ENCODE data around the gene DHX30. TPM values are rescaled to one million over a fixed set of nuclear protein-coding genes. Genes with fewer than 3 reads are reported as not detected.

Gene DHX30
- total and polyA plus RNA-seq, 9 of the 15 experiments (the other 6 are each of a cell fraction or from before 2014, with no cell fraction given), result 12.3 to 158 (median 79.0) TPM

DNA sequence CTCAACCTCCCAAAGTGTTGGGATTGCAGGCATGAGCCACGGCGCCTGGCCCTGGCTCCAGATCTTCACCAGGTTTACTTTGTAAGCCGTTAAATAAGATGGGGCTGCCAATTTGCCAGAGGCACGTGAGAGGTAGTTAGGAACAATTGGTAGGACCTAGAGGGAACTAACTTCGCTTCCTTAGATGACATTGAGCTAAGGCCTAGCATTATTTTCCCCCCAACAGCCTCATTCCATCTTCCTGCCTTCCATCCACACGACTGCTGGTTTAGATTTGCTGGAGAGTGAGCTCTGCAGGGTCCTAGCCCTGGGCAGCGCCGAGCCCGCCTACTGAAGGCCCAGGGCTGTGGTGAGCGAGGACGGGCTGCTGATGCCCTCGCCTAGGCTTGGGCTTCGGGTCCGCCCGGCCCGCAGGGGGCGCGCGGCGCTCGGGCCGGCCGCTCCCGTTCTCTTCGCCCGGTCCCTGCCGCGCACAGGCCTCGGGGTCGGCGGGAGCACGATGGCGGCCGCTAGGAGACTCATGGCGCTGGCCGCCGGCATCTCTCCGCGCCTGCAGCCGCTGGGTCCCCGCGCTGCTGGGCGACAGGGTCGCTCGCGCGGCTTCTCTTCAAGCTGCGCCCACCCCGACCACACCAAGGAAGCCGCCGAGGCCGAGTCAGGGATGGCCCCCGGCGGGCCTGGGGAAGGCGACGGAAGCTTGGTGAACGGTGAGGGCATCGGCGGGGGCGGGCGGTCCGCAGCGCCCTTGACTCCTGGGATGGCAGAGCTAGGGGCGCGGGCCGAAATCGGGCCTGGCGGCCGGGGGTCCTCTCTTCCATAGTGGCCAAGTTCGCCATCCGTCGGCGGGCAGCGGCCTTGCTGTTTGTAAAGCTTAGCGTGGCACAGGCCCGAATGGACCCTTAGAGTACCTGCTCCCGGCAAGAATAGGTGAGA is 21.9 kb downstream of the DHX30 start (continued):
- 0 out of 2 replicates have a peak, but pooled peaks have one; percentile 38 for TF ChIP-seq ZNF12 (CRISPR knock-in tag; IDR thresholded peaks at IDR 0.05)
- TF ChIP-seq ZNF408 (CRISPR knock-in tag; IDR thresholded peaks at IDR 0.05; ENCODE audit: low read depth), result no peak
- TF ChIP-seq E2F3 (CRISPR knock-in tag; IDR thresholded peaks at IDR 0.05), result 0 out of 2 replicates have a peak, but pooled peaks have one; percentile 23
- TF ChIP-seq HMG20A (CRISPR knock-in tag; conservative IDR thresholded peaks at IDR 0.05), result no peak
- no peak for TF ChIP-seq TAF15 (IDR thresholded peaks at IDR 0.05; ENCODE audit: low read depth, low read length)
- 0 out of 2 replicates have a peak, but pooled peaks have one; percentile 22 for TF ChIP-seq ZNF143 (CRISPR knock-in tag; IDR thresholded peaks at IDR 0.05)
- no peak for TF ChIP-seq ZNF165 (CRISPR knock-in tag; IDR thresholded peaks at IDR 0.05; ENCODE audit: borderline replicate concordance)
- TF ChIP-seq RB1 (IDR thresholded peaks at IDR 0.05; ENCODE audit: low read depth), result peak; percentile 99
- no peak; the same call in 1 of the 2 replicates for TF ChIP-seq DPF2 (IDR thresholded peaks at IDR 0.05)
- TF ChIP-seq ZNF212 (CRISPR knock-in tag; IDR thresholded peaks at IDR 0.05), result no peak; the same call in 1 of the 2 replicates
- TF ChIP-seq, protein P1, sequence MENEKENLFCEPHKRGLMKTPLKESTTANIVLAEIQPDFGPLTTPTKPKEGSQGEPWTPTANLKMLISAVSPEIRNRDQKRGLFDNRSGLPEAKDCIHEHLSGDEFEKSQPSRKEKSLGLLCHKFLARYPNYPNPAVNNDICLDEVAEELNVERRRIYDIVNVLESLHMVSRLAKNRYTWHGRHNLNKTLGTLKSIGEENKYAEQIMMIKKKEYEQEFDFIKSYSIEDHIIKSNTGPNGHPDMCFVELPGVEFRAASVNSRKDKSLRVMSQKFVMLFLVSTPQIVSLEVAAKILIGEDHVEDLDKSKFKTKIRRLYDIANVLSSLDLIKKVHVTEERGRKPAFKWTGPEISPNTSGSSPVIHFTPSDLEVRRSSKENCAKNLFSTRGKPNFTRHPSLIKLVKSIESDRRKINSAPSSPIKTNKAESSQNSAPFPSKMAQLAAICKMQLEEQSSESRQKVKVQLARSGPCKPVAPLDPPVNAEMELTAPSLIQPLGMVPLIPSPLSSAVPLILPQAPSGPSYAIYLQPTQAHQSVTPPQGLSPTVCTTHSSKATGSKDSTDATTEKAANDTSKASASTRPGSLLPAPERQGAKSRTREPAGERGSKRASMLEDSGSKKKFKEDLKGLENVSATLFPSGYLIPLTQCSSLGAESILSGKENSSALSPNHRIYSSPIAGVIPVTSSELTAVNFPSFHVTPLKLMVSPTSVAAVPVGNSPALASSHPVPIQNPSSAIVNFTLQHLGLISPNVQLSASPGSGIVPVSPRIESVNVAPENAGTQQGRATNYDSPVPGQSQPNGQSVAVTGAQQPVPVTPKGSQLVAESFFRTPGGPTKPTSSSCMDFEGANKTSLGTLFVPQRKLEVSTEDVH (IDR thresholded peaks at IDR 0.05; ENCODE audit: low read depth, partially characterized antibody), result no peak
- TF ChIP-seq, protein P2, sequence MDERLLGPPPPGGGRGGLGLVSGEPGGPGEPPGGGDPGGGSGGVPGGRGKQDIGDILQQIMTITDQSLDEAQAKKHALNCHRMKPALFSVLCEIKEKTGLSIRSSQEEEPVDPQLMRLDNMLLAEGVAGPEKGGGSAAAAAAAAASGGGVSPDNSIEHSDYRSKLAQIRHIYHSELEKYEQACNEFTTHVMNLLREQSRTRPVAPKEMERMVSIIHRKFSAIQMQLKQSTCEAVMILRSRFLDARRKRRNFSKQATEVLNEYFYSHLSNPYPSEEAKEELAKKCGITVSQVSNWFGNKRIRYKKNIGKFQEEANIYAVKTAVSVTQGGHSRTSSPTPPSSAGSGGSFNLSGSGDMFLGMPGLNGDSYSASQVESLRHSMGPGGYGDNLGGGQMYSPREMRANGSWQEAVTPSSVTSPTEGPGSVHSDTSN (CRISPR knock-in tag; IDR thresholded peaks at IDR 0.05; ENCODE audit: low read depth), result no peak
- TF ChIP-seq, protein P2 (tag; conservative IDR thresholded peaks at IDR 0.05; ENCODE audit: low read depth), result no peak
- TF ChIP-seq RBM22 (IDR thresholded peaks at IDR 0.05; ENCODE audit: low read depth, low read length, poor library complexity, severe bottlenecking), result peak; percentile 92
- TF ChIP-seq NBN (IDR thresholded peaks at IDR 0.05; ENCODE audit: low read depth), result no peak; the same call in 1 of the 2 replicates
- TF ChIP-seq PTTG1 (tag; IDR thresholded peaks at IDR 0.05; ENCODE audit: low read depth), result no peak
- TF ChIP-seq, protein P3, sequence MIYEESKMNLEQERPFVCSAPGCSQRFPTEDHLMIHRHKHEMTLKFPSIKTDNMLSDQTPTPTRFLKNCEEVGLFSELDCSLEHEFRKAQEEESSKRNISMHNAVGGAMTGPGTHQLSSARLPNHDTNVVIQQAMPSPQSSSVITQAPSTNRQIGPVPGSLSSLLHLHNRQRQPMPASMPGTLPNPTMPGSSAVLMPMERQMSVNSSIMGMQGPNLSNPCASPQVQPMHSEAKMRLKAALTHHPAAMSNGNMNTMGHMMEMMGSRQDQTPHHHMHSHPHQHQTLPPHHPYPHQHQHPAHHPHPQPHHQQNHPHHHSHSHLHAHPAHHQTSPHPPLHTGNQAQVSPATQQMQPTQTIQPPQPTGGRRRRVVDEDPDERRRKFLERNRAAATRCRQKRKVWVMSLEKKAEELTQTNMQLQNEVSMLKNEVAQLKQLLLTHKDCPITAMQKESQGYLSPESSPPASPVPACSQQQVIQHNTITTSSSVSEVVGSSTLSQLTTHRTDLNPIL (CRISPR knock-in tag; IDR thresholded peaks at IDR 0.05), result no peak
- peak; percentile 66 for TF ChIP-seq KAT2B (IDR thresholded peaks at IDR 0.05; ENCODE audit: low read depth, low read length)
- TF ChIP-seq, protein P4, sequence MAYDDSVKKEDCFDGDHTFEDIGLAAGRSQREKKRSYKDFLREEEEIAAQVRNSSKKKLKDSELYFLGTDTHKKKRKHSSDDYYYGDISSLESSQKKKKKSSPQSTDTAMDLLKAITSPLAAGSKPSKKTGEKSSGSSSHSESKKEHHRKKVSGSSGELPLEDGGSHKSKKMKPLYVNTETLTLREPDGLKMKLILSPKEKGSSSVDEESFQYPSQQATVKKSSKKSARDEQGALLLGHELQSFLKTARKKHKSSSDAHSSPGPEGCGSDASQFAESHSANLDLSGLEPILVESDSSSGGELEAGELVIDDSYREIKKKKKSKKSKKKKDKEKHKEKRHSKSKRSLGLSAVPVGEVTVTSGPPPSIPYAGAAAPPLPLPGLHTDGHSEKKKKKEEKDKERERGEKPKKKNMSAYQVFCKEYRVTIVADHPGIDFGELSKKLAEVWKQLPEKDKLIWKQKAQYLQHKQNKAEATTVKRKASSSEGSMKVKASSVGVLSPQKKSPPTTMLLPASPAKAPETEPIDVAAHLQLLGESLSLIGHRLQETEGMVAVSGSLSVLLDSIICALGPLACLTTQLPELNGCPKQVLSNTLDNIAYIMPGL (CRISPR knock-in tag; IDR thresholded peaks at IDR 0.05), result peak; percentile 99
